ENCODE data around the gene IL2RA.

IL2RA gene

GRCh38 chr10:6014241-6014761 lies 47.9 kb downstream of the IL2RA start:
- Histone ChIP-seq H2AFZ (ENCODE audit: low read length) (no peak overlapping the region), H3K4me2 (ENCODE audit: low read depth, low read length, poor library complexity, severe bottlenecking) (no peak overlapping the region), H3K27me3 (ENCODE audit: insufficient read depth, low read length, poor library complexity, severe bottlenecking) (no peaks in the 10 kb centered on the region), H3K4me3 (ENCODE audit: low read length, poor library complexity, severe bottlenecking) (no peak overlapping the region), H3K4me1 (ENCODE audit: insufficient read depth, low read length, poor library complexity, severe bottlenecking) (no peaks in the 10 kb centered on the region), H4K20me1 (ENCODE audit: insufficient read depth, low read length, poor library complexity, severe bottlenecking) (no peaks in the 10 kb centered on the region), H3K79me2 (ENCODE audit: insufficient read depth, low read length) (no peaks in the 10 kb centered on the region), H3K9ac (ENCODE audit: low read depth, low read length, poor library complexity, severe bottlenecking) (no peak overlapping the region), H3K36me3 (ENCODE audit: insufficient read depth, low read length) (no peaks in the 10 kb centered on the region), H3K9me2 (replicated peaks; ENCODE audit: low read depth, low read length) (no peaks in the 10 kb centered on the region), H3F3A (ENCODE audit: low read depth) (no peaks in the 10 kb centered on the region), H3K9me3 (ENCODE audit: insufficient read depth, low read depth, low read length) (no peaks in the 10 kb centered on the region)
- no peak for TF ChIP-seq EZH2phosphoT487 (IDR thresholded peaks at IDR 0.05; ENCODE audit: borderline replicate concordance)
- TF ChIP-seq, protein P1, sequence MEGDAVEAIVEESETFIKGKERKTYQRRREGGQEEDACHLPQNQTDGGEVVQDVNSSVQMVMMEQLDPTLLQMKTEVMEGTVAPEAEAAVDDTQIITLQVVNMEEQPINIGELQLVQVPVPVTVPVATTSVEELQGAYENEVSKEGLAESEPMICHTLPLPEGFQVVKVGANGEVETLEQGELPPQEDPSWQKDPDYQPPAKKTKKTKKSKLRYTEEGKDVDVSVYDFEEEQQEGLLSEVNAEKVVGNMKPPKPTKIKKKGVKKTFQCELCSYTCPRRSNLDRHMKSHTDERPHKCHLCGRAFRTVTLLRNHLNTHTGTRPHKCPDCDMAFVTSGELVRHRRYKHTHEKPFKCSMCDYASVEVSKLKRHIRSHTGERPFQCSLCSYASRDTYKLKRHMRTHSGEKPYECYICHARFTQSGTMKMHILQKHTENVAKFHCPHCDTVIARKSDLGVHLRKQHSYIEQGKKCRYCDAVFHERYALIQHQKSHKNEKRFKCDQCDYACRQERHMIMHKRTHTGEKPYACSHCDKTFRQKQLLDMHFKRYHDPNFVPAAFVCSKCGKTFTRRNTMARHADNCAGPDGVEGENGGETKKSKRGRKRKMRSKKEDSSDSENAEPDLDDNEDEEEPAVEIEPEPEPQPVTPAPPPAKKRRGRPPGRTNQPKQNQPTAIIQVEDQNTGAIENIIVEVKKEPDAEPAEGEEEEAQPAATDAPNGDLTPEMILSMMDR (conservative IDR thresholded peaks at IDR 0.05; ENCODE audit: low read length) = peak; percentile 91

GRCh38 chr10:6013413-6014192 lies 48.6 kb downstream of the IL2RA start:
- H3K4me1 ChIP-seq (ENCODE audit: insufficient read depth, low read length, poor library complexity, severe bottlenecking) = no peaks in the 10 kb centered on the region
- H3K27me3 ChIP-seq (ENCODE audit: insufficient read depth, low read length, poor library complexity, severe bottlenecking) = no peaks in the 10 kb centered on the region
- no peaks in the 10 kb centered on the region for H3K9me3 ChIP-seq (ENCODE audit: insufficient read depth, low read depth, low read length)
- H3F3A ChIP-seq (ENCODE audit: low read depth) = no peaks in the 10 kb centered on the region
- no peaks in the 10 kb centered on the region for H3K36me3 ChIP-seq (ENCODE audit: insufficient read depth, low read length)
- no peak for TF ChIP-seq EZH2phosphoT487 (IDR thresholded peaks at IDR 0.05; ENCODE audit: borderline replicate concordance)
- TF ChIP-seq, protein P1 (conservative IDR thresholded peaks at IDR 0.05; ENCODE audit: low read length) = no peak
- no peaks in the 10 kb centered on the region for H3K9me2 ChIP-seq (replicated peaks; ENCODE audit: low read depth, low read length)
- no peak overlapping the region for H3K4me2 ChIP-seq (ENCODE audit: low read depth, low read length, poor library complexity, severe bottlenecking)
- H3K4me3 ChIP-seq (ENCODE audit: low read length, poor library complexity, severe bottlenecking) = no peak overlapping the region
- no peak overlapping the region for H2AFZ ChIP-seq (ENCODE audit: low read length)
- H3K9ac ChIP-seq (ENCODE audit: low read depth, low read length, poor library complexity, severe bottlenecking) = no peak overlapping the region
- H4K20me1 ChIP-seq (ENCODE audit: insufficient read depth, low read length, poor library complexity, severe bottlenecking) = no peaks in the 10 kb centered on the region
- H3K79me2 ChIP-seq (ENCODE audit: insufficient read depth, low read length) = no peaks in the 10 kb centered on the region

DNA sequence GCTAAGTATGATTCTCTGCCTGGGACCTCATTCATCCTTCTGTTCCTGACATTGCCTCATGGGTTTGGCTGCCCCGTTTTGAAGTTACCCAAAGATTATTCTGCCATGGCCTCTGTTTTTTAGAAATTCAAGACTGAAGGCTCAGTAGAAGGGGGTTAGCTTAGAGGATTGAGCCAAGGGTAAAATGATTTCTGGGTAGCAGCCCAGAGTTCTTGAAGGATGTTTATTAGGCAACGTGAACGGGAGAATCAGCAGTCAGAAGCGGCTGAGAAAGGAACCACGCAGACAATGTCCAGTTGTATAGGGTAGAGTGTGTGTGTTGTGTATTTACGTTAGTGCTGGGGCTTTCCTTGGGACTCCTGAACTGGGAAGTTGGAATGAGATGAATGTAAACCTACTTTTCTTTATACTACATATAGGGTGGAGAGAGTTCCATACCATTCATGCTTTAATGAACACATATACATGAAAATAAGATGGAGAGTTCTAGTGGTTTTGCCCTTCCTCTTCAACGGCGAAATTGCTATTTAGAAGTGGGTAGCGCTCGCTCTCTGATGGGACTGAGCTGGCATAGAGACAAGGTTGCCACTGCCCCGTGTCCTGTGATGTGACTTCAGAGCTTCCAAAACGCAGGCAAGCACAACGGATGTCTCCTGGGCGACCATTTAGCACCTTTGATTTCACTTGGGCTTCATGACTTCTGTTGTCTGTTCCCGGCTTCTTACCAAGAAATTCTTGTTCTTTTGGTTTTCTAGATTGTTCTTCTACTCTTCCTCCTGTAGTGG lies 49.9 kb downstream of the IL2RA start:
- no peak overlapping the region for H3K4me2 ChIP-seq (ENCODE audit: low read depth, low read length, poor library complexity, severe bottlenecking)
- H3F3A ChIP-seq (ENCODE audit: low read depth) = no peaks in the 10 kb centered on the region
- H4K20me1 ChIP-seq (ENCODE audit: insufficient read depth, low read length, poor library complexity, severe bottlenecking) = no peaks in the 10 kb centered on the region
- no peak overlapping the region for H3K4me3 ChIP-seq (ENCODE audit: low read length, poor library complexity, severe bottlenecking)
- H2AFZ ChIP-seq (ENCODE audit: low read length) = no peak overlapping the region
- H3K9ac ChIP-seq (ENCODE audit: low read depth, low read length, poor library complexity, severe bottlenecking) = no peak overlapping the region
- no peaks in the 10 kb centered on the region for H3K9me2 ChIP-seq (replicated peaks; ENCODE audit: low read depth, low read length)
- TF ChIP-seq, protein P1 (conservative IDR thresholded peaks at IDR 0.05; ENCODE audit: low read length) = no peak
- TF ChIP-seq EZH2phosphoT487 (IDR thresholded peaks at IDR 0.05; ENCODE audit: borderline replicate concordance) = no peak
- no peaks in the 10 kb centered on the region for H3K36me3 ChIP-seq (ENCODE audit: insufficient read depth, low read length)
- no peaks in the 10 kb centered on the region for H3K27me3 ChIP-seq (ENCODE audit: insufficient read depth, low read length, poor library complexity, severe bottlenecking)
- H3K79me2 ChIP-seq (ENCODE audit: insufficient read depth, low read length) = no peaks in the 10 kb centered on the region
- no peaks in the 10 kb centered on the region for H3K4me1 ChIP-seq (ENCODE audit: insufficient read depth, low read length, poor library complexity, severe bottlenecking)
- H3K9me3 ChIP-seq (ENCODE audit: insufficient read depth, low read depth, low read length) = peaks cover 2% of the 10 kb centered on the region; the same call in 1 of the 2 replicates
